HG03280 (cell line): ENCODE measurements around the gene KCNN3.
"Not testable (repeated sequence)": the region's sequence is repeated elsewhere in the genome, so short reads cannot be mapped to it uniquely, and the experiment has no call there.

Source experiments
- ATAC-seq: cut with Tn5 transposase; IDR thresholded peaks from one replicate; pipeline ENCODE4 v1.9.1; 2021; ENCODE audit warnings: mild to moderate bottlenecking, moderate library complexity; ENCODE audit not compliant: unreplicated experiment

KCNN3 gene

GRCh38 chr1:154670310-154671270 is 199.5 kb downstream of the KCNN3 start:
- ATAC-seq, result not testable (repeated sequence)

- no peak for ATAC-seq
Measured at GRCh38 chr1:154669464-154670282, 200.4 kb downstream of the KCNN3 start.

GRCh38 chr1:154666051-154666790 is 203.9 kb downstream of the KCNN3 start:
- no peak for ATAC-seq

GRCh38 chr1:154664331-154665002 is 205.6 kb downstream of the KCNN3 start:
- no peak for ATAC-seq

GRCh38 chr1:154663471-154664060 is 206.5 kb downstream of the KCNN3 start:
- ATAC-seq, result no peak

- ATAC-seq, result no peak
Measured at GRCh38 chr1:154661110-154661509, 209.0 kb downstream of the KCNN3 start.

GRCh38 chr1:154659823-154660592 is 210.1 kb downstream of the KCNN3 start:
- ATAC-seq, result no peak

- ATAC-seq, result no peak
Measured at GRCh38 chr1:154657556-154657955, 212.5 kb downstream of the KCNN3 start.

GRCh38 chr1:154652893-154653292 is 217.2 kb downstream of the KCNN3 start:
- ATAC-seq, result no peak
